Vagina (tissue), 2 donors: ENCODE results near the gene RFWD3.
"Not testable (repeated sequence)": the region's sequence is repeated elsewhere in the genome, so short reads cannot be mapped to it uniquely, and the experiment has no call there.

Experiments
- CTCF ChIP-seq, 3 experiments: fragments of 450-650 bp in 2 of 3; fragments of 200-600 bp in 1 of 3; sonication (generic) in 1 of 3; IDR thresholded peaks; one replicate each; pipeline ENCODE4 v1.5.1; 2017 to 2019; ENCODE audit warnings: antibody characterized with exemption in 3 of 3, mild to moderate bottlenecking in 2 of 3, moderate library complexity in 2 of 3
- POLR2A ChIP-seq, 2 donors: fragments of 450-650 bp; IDR thresholded peaks; one replicate each; pipeline ENCODE4 v1.6.1; 2017; ENCODE audit warnings: antibody characterized with exemption in 2 of 2, mild to moderate bottlenecking in 2 of 2, moderate library complexity in 2 of 2
- POLR2AphosphoS5 ChIP-seq, 2 donors: sonication (generic); formaldehyde crosslinking; IDR thresholded peaks; one replicate each; pipeline ENCODE4 v1.9.0; 2017; ENCODE audit warnings: antibody characterized with exemption in 2 of 2, mild to moderate bottlenecking in 2 of 2, low read depth in 1 of 2; ENCODE audit not compliant: insufficient read depth in 1 of 2

DNA sequence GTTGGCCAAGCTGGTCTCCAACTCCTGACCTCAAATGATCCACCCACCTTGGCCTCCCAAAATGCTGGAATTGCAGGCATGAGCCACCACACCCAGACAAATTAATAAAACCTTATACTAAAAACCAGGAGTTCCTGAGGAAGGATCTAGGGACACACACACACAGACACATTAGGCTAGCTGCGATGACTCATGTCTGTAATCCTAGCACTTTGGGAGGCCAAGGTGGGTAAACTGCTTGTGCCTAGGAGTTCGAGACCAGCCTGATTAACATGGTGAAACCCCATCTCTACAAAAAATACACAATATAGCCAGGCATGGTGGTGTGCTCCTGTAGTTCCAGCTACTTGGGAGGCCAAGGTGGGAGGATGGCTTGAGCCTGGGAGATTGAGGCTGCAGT, 13.8 kb downstream of the RFWD3 start:
- TF ChIP-seq CTCF (IDR thresholded peaks at IDR 0.05); POLR2AphosphoS5 (IDR thresholded peaks at IDR 0.05; ENCODE audit: insufficient read depth in 1 of 2, low read depth in 1 of 2); POLR2A (IDR thresholded peaks at IDR 0.05): not testable (repeated sequence)
